Activated CD8-positive, alpha-beta memory T cell treated with anti-CD3 and anti-CD28 coated beads, Interleukin-2, amount 50 U/mL, for 1 hour (primary cell): ENCODE measurements around the gene SUPT3H.
"Not testable (repeated sequence)": the region's sequence is repeated elsewhere in the genome, so short reads cannot be mapped to it uniquely, and the experiment has no call there.

Experiments
- DNase-seq: peaks from one replicate; pipeline ENCODE4 v3.0.0-alpha.2; 2020; ENCODE audit errors: extremely low read depth

Gene SUPT3H

DNA sequence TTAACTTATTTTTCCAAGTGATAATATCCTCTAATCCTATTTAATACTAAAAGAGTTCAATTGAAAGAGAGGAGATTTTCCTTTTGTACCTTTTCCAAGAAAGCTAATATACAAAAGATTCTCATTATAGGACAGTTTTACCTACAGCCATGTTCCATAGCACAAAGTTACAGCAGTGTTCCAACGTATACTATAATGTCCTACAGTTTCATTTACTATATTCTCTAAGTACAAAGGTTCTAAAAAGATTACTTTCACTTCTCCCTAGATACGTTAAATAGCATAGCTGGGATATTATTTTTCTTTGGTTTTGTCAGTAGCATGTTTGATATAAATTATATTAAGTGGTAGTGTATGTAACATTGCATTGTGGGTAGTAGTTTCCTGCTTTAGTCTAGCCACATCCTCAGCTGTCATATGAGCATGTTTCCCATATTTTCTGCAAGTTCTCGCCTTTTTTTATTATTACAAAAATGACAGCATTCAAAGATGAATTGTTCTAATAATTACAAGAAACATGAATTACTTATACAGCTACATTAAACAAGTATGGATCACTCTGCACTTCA is 54.0 kb downstream of the SUPT3H start:
- no peak for DNase-seq

GRCh38 chr6:45320349-45320748 is 57.4 kb downstream of the SUPT3H start:
- DNase-seq, result no peak

- no peak for DNase-seq
These were observed 63.6 kb downstream of the SUPT3H start for GRCh38 chr6:45314146-45314545.

GRCh38 chr6:45310118-45310788 is 67.5 kb downstream of the SUPT3H start:
- peak; percentile 18 for DNase-seq

DNA sequence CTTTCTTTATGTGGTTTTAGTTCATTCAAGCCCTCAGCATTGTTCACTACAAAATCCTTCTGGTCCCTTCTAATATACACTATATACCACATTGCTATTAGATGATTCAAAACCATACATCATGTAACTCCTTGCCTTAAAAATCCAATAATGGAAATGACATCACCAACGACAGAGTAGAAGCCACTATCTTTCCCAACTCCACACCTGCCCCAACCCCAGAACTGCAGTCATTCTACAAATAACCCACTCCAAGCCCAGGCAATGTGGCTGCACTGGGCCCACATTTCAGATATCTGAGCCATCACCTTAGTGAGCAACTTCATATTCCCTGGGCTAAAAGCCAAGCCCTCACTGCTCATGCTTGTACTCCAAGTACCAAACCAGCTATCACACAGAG is 72.2 kb downstream of the SUPT3H start:
- DNase-seq, result no peak

GRCh38 chr6:45302832-45303231 is 74.9 kb downstream of the SUPT3H start:
- no peak for DNase-seq

DNA sequence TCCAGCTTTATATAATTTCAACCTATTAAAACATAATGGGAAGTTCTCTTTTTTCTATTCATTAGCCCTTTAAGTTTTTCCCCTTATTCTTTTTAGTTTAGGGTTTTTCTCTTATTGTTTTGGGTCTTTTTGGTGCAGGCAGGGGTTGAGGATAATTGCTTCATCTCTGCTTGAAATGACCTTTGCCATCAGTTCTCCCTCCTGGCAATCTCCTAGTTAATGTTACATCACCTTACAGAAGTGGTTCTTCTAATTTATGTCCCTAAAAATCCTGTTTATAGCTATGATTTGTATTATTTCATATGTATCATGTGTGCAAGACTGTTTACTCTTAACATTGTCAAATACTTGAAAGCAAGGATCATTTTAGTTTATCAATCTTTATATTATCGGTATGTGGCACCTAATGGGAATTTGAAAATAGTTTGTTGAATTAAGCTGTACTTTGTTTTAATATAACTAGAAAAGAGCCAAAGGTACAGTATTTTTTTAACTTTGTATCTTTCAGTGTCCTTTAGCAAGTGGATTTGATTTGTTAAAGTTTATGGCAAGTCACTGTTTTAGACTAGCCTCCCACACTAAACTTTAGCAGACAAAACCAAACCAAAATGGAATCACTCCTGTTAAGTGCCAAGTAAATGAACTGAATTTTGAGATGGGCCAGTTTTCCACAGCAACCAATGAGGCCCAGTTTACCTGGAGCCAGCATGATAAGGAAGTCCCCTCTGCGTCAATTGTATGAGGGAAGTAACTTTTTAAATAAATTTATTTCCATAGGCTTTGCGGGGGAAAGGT is 76.2 kb downstream of the SUPT3H start:
- DNase-seq, result no peak

DNA sequence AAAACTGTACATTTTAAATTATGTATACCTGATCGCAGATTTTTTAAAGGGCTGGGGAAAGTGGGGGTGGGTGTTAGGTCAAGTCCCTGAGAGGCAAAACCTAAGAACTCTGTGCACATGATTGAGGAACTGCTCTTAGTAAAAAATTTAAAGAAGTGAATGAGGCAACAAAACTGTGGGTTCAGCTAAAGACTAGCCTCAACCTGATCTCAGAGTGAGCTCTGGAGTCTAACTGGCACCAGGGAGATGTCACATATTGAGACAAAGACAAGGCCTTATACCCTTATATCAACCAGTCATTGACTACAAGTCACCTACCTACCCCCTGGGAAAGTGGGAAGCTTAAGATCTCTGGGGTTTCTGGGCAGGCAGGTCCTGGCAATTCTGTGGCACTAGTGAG is 77.0 kb downstream of the SUPT3H start:
- DNase-seq, result no peak

GRCh38 chr6:45299096-45299581 is 78.6 kb downstream of the SUPT3H start:
- DNase-seq, result no peak

DNA sequence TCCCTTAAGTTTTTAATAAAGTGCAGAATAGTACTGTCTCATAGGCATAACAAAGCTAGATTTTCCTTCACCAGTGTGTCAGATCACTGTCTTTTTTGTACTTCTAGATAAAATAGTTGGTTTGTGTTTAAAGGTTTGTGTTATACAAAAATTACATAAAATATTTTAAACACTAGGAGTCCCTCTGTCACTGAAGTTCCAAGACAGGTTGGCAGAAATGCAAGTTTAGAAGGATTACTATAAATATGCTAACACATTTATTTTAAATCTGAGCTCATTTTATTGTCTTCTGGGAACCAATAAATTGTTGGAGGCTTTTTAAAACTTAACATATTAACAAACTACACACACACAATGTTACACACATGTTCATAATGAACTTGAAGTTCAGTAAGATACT is 80.4 kb downstream of the SUPT3H start:
- DNase-seq, result no peak

- not testable (repeated sequence) for DNase-seq
These were observed 83.6 kb downstream of the SUPT3H start for GRCh38 chr6:45294065-45294701.

GRCh38 chr6:45293306-45293705 is 84.4 kb downstream of the SUPT3H start:
- no peak for DNase-seq

DNA sequence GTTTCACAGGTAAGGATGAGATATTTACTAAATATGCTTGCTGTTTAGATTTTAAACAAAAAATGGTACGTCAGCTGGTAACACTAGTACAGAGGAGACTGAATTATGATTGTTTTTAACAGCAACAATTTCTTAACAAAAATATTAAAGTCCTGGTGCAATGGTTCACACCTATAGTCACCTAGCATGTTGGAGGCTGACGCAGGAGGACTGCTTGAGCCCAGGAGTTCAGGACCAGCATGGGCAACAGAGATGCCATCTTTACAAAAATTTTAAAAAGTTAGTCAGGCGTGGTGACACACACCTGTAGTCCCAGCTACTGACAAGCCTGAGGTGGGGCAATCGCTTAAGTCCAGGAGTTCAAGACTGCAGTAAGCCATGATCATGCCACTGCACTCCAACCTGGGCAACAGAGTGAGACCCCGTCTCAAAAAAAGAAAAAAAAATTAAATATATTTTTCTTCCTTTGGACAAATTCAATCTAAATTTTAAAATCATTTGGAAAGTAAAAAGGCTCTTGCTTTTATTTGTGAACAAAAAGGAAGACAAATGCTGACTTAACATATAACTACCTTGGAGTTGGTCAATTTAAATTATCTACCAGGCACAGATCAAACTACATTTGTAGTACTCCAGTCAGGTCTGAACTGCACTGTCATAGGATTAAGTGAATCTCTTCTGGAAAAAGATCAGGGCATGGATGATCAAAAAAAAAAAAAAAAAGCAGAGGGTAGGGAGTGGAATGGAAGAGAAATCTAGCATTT is 87.8 kb downstream of the SUPT3H start:
- DNase-seq, result no peak

- not testable (repeated sequence) for DNase-seq
These were observed 91.0 kb downstream of the SUPT3H start for GRCh38 chr6:45286707-45287106.

DNA sequence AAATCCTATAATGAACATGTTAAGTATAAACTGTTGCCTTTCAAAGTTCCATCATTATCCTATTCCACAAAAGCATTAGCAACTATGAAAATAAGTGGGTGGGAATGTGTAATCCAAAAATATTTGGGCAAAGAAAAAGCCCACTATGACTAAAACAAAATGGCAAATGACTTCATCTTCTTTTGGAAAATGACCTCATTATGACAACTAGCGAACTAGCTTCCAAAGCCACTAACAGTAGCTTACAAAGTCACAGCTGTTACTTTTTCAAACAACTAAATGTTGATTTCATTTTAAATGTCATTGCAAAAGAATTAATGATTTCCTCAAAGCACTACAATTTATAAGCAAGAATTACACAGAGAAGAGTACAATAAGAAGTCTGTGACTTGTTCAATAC is 99.4 kb downstream of the SUPT3H start:
- DNase-seq, result no peak

DNA sequence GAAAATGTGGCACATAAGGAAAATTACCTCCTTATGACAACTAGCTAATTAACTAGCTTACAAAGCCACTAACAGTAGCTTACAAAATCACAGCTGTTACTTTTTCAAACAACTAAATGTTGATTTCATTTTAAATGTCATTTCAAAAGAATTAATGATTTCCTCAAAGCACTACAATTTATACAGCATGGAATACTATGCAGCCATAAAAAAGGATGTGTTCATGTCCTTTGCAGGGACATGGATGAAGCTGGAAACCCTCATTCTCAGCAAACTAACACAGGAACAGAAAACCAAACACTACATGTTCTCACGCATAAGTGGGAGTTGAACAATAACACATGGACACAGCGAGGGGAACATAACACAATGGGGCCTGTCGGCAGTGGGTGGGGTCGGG is 100.0 kb downstream of the SUPT3H start:
- DNase-seq, result not testable (repeated sequence)

GRCh38 chr6:45275358-45275757 is 102.4 kb downstream of the SUPT3H start:
- DNase-seq, result no peak

- DNase-seq, result no peak
These were observed 105.1 kb downstream of the SUPT3H start for GRCh38 chr6:45272626-45273025.

DNA sequence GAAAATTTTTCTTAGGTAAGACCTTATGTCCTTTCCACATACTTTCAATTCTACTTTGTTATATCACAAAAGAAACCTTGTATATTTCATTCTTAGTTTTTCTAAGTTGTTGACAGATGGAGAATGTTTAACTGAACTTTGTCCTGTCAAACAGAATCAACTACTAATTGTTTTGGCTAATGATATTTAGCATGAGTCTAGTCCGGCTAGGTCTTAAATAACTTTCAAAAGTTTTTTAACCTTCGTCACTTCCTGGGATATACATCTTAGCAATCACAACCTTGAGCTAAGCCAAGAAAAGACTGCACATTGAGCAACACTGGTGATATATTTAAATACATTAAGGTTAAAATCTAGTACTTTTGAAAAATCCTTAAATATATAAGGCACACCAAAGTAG is 112.5 kb downstream of the SUPT3H start:
- no peak for DNase-seq

- no peak for DNase-seq
These were observed 117.0 kb downstream of the SUPT3H start for GRCh38 chr6:45260696-45261095.
